Hepatocyte (in vitro differentiated cells): ENCODE data around the gene WFDC1. TPM values are rescaled to one million over a fixed set of nuclear protein-coding genes. Genes with fewer than 3 reads are reported as not detected.

Source experiments
- DNase-seq: peaks from one replicate; pipeline ENCODE4 v3.0.0-alpha.2; 2016; ENCODE audit warnings: low spot score
- H2AFZ ChIP-seq: fragments of 200-600 bp; sonication (generic); 2 replicates; pipeline ENCODE4 v1.6.0; 2016; ENCODE audit warnings: antibody characterized with exemption, mild to moderate bottlenecking
- H3K27ac ChIP-seq: fragments of 200-600 bp; sonication (generic); 2 replicates; pipeline ENCODE4 v1.5.1; 2016; ENCODE audit warnings: mild to moderate bottlenecking
- H3K27me3 ChIP-seq: fragments of 200-600 bp; sonication (generic); 2 replicates; pipeline ENCODE4 v1.6.1; 2016
- H3K36me3 ChIP-seq: fragments of 200-600 bp; sonication (generic); replicated peaks from 2 replicates; pipeline ENCODE4 v1.5.1; 2016; ENCODE audit warnings: low read depth; ENCODE audit not compliant: insufficient read depth
- H3K4me1 ChIP-seq: fragments of 200-600 bp; sonication (generic); 2 replicates; pipeline ENCODE4 v1.5.1; 2016; ENCODE audit warnings: mild to moderate bottlenecking, moderate library complexity; ENCODE audit not compliant: insufficient read depth
- H3K4me2 ChIP-seq: fragments of 200-600 bp; sonication (generic); 2 replicates; pipeline ENCODE4 v1.6.0; 2016
- H3K4me3 ChIP-seq: fragments of 200-600 bp; sonication (generic); 2 replicates; pipeline ENCODE4 v1.5.1; 2016; ENCODE audit warnings: mild to moderate bottlenecking
- H3K79me2 ChIP-seq: fragments of 200-600 bp; sonication (generic); 2 replicates; pipeline ENCODE4 v1.6.0; 2017; ENCODE audit warnings: mild to moderate bottlenecking
- H3K9me2 ChIP-seq: fragments of 200-600 bp; sonication (generic); replicated peaks from 2 replicates; pipeline ENCODE4 v1.6.0; 2017; ENCODE audit warnings: mild to moderate bottlenecking; ENCODE audit not compliant: insufficient read depth
- H3K9me3 ChIP-seq: fragments of 200-600 bp; sonication (generic); 2 replicates; pipeline ENCODE4 v1.5.1; 2016; ENCODE audit warnings: low read depth, mild to moderate bottlenecking
- H4K20me1 ChIP-seq: fragments of 200-600 bp; sonication (generic); 2 replicates; pipeline ENCODE4 v1.6.0; 2016; ENCODE audit warnings: mild to moderate bottlenecking; ENCODE audit not compliant: insufficient read depth, poor library complexity, severe bottlenecking
- EZH2 ChIP-seq: fragments of 200-600 bp; sonication (generic); IDR thresholded peaks from 2 replicates; pipeline ENCODE4 v1.6.1; 2016; ENCODE audit warnings: antibody characterized with exemption, mild to moderate bottlenecking, borderline replicate concordance
- EZH2phosphoT487 ChIP-seq: fragments of 200-600 bp; sonication (generic); IDR thresholded peaks from one replicate; pipeline ENCODE4 v1.6.1; 2018; ENCODE audit warnings: antibody characterized with exemption, mild to moderate bottlenecking, low read depth, moderate library complexity; ENCODE audit not compliant: unreplicated experiment, severe bottlenecking
- WGBS: methylation state at CpG from one replicate; pipeline ENCODE4 v1.1.6; 2016; ENCODE audit warnings: low lambda C conversion rate; ENCODE audit errors: missing lambda C conversion rate; 5-methylcytosine and 5-hydroxymethylcytosine counted together
- polyA plus RNA-seq: library from polyadenylated mRNA; unstranded; fragments of >200 nt; fragmentation: Nextera tagmentation; extraction: Ambion mirVana; gene quantifications from 2 replicates; pipeline ENCODE4 v1.2.1, GENCODE V29; 2016
- total RNA-seq: library from RNA; depleted of rRNA; stranded (reverse); fragments of >200 nt; gene quantifications from 2 replicates; pipeline ENCODE4 v1.2.3, GENCODE V29; 2014
- TF ChIP-seq, protein P1 (sequence below): fragments of 200-600 bp; sonication (generic); IDR thresholded peaks from 2 replicates; pipeline ENCODE4 v1.5.1; 2016; ENCODE audit warnings: antibody characterized with exemption, mild to moderate bottlenecking; ENCODE audit not compliant: poor library complexity

The WFDC1 gene
- total and polyA plus RNA-seq, 2 experiments from 2014 or later = 12.9 to 16.9 TPM

DNA sequence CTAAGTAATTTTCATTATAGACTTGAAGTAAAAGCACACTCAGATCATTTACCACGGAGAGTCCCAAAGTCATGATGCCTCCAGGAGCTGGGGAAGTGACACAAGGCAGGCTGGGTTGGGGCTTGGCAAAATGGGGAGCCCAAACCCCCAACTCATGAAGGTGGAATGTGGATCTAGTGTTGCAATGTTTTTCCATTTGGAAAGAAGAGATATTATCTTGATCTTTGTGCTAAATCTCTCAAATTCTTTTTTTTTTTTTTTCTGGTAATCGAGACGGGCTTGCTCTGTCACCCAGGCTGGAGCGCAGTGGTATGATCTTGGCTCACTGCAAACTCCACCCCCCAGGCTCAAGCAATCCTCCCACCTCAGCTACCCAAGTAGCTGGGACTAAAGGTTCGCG, 47.3 kb upstream of the WFDC1 start:
- WGBS = 89% methylated on average over 6 of the region's 6 CpGs

DNA sequence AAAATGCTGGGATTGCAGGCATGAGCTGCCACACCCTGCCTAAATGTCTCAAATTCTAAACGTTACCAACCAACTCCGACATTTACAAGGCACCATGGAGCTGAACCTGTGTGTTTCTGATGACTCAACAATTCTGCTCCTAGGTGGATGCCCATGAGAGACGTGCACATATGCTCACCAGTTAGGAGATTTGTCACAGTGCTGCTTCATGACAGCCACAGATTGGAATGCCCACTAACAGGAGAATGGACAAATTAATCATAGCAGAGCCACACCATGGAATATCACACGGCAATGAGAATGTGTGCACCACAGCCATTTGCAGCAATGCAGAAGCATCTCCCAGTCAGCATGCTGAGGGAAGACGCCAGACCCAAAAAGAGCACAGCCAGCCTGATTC, 46.8 kb upstream of the WFDC1 start:
- TF ChIP-seq EZH2 (no peak), EZH2phosphoT487 (no peak)
- TF ChIP-seq, protein P1, sequence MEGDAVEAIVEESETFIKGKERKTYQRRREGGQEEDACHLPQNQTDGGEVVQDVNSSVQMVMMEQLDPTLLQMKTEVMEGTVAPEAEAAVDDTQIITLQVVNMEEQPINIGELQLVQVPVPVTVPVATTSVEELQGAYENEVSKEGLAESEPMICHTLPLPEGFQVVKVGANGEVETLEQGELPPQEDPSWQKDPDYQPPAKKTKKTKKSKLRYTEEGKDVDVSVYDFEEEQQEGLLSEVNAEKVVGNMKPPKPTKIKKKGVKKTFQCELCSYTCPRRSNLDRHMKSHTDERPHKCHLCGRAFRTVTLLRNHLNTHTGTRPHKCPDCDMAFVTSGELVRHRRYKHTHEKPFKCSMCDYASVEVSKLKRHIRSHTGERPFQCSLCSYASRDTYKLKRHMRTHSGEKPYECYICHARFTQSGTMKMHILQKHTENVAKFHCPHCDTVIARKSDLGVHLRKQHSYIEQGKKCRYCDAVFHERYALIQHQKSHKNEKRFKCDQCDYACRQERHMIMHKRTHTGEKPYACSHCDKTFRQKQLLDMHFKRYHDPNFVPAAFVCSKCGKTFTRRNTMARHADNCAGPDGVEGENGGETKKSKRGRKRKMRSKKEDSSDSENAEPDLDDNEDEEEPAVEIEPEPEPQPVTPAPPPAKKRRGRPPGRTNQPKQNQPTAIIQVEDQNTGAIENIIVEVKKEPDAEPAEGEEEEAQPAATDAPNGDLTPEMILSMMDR = no peak
- DNase-seq = no peak
- H2AFZ ChIP-seq = no peak overlapping the region
- no peaks in the 10 kb centered on the region for H3K36me3 ChIP-seq
- no peaks in the 10 kb centered on the region for H4K20me1 ChIP-seq
- no peak overlapping the region for H3K4me2 ChIP-seq
- H3K9me3 ChIP-seq = no peaks in the 10 kb centered on the region
- no peak overlapping the region for H3K4me3 ChIP-seq
- 85% methylated on average over 5 of the region's 5 CpGs for WGBS
- H3K27me3 ChIP-seq = no peaks in the 10 kb centered on the region
- no peaks in the 10 kb centered on the region for H3K79me2 ChIP-seq
- no peaks in the 10 kb centered on the region for H3K4me1 ChIP-seq
- H3K9me2 ChIP-seq = no peaks in the 10 kb centered on the region
- H3K27ac ChIP-seq = no peak overlapping the region

More for the DNA sequence above, 47.3 kb upstream of the WFDC1 start:
- Histone ChIP-seq H3K4me3 (no peak overlapping the region), H2AFZ (no peak overlapping the region), H4K20me1 (no peaks in the 10 kb centered on the region), H3K79me2 (no peaks in the 10 kb centered on the region), H3K27ac (no peak overlapping the region), H3K9me3 (no peaks in the 10 kb centered on the region), H3K36me3 (no peaks in the 10 kb centered on the region), H3K27me3 (no peaks in the 10 kb centered on the region), H3K4me2 (no peak overlapping the region), H3K9me2 (no peaks in the 10 kb centered on the region), H3K4me1 (no peaks in the 10 kb centered on the region)
- TF ChIP-seq EZH2 (no peak), EZH2phosphoT487 (no peak)
- TF ChIP-seq, protein P1 = no peak
- no peak for DNase-seq

DNA sequence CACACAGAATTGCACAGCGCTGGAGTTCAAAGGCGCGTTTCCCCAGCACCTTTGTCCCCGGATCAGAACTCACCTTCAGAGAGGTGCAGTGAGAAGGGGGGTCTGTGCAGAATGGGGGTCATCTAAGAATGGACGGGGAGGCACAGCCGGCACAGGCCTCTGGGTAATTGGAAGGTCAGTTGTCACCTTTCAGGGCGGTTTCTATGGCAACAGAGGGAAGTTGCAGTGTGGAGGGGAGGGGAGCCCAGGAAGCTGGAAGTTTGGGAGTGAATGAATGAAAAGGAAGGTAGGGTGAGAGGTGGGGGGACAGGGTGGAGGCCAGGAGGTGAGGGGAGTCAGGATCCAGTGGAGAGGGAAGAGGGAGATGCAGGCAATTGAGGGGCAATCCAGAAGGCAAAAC, 42.5 kb upstream of the WFDC1 start:
- Histone ChIP-seq H2AFZ (no peak overlapping the region), H3K9me2 (no peaks in the 10 kb centered on the region), H3K9me3 (no peaks in the 10 kb centered on the region), H3K79me2 (no peaks in the 10 kb centered on the region), H3K27me3 (no peaks in the 10 kb centered on the region), H3K27ac (no peak overlapping the region), H3K4me3 (no peak overlapping the region), H4K20me1 (no peaks in the 10 kb centered on the region), H3K4me1 (peaks cover 4% of the 10 kb centered on the region), H3K36me3 (no peaks in the 10 kb centered on the region), H3K4me2 (no peak overlapping the region)
- 67% methylated on average over 7 of the region's 7 CpGs for WGBS
- DNase-seq = no peak
- TF ChIP-seq, protein P1 = no peak
- no peak for TF ChIP-seq EZH2phosphoT487
- TF ChIP-seq EZH2 = no peak

DNA sequence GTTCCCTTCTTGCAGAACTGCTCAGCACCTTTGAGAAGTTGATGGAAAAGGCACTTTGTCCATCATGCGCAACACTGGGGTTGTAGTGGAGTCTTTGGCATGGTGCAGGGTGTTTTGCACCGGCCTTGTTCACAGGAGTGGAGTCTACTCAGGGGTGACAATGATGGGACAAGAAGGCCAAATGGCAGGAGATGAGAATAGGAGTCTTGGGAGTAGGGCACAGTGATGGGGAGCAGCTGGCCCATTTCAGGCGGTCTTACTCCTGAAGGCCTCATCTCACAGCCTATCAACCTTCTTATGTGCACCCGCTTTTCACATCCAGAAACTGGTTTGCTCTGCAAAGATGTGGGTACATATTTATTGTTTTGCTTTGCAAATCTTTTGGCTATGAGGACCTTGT, 41.5 kb upstream of the WFDC1 start:
- Histone ChIP-seq H3K27ac (no peak overlapping the region), H3K4me1 (peaks cover 4% of the 10 kb centered on the region), H3K79me2 (no peaks in the 10 kb centered on the region), H3K9me2 (no peaks in the 10 kb centered on the region), H3K4me3 (no peak overlapping the region), H3K36me3 (no peaks in the 10 kb centered on the region), H3K9me3 (no peaks in the 10 kb centered on the region), H3K4me2 (no peak overlapping the region), H3K27me3 (no peaks in the 10 kb centered on the region), H2AFZ (no peak overlapping the region), H4K20me1 (no peaks in the 10 kb centered on the region)
- DNase-seq = no peak
- TF ChIP-seq EZH2 = no peak
- no peak for TF ChIP-seq EZH2phosphoT487
- TF ChIP-seq, protein P1 = no peak
- 74% methylated on average over 4 of the region's 4 CpGs for WGBS
